DOHH2 (cell line): ENCODE results near the gene TCF25.
"Not testable (repeated sequence)": the region's sequence is repeated elsewhere in the genome, so short reads cannot be mapped to it uniquely, and the experiment has no call there.

Experiments
- CTCF ChIP-seq: fragments of 200-600 bp; sonication (generic); IDR thresholded peaks from one replicate; pipeline ENCODE4 v1.5.1; 2014; ENCODE audit warnings: antibody characterized with exemption, mild to moderate bottlenecking, low read depth, low read length; ENCODE audit not compliant: poor library complexity, severe bottlenecking
- EZH2phosphoT487 ChIP-seq: fragments of 200-600 bp; sonication (generic); IDR thresholded peaks from 2 replicates; pipeline ENCODE4 v1.6.1; 2017; ENCODE audit warnings: borderline replicate concordance, mild to moderate bottlenecking, antibody characterized with exemption, low read length, moderate library complexity, mixed read lengths

GRCh38 chr16:89823824-89824148 lies 49.6 kb upstream of the TCF25 start:
- TF ChIP-seq CTCF, EZH2phosphoT487: not testable (repeated sequence)
